ENCODE results near the gene GRB2.

DNA sequence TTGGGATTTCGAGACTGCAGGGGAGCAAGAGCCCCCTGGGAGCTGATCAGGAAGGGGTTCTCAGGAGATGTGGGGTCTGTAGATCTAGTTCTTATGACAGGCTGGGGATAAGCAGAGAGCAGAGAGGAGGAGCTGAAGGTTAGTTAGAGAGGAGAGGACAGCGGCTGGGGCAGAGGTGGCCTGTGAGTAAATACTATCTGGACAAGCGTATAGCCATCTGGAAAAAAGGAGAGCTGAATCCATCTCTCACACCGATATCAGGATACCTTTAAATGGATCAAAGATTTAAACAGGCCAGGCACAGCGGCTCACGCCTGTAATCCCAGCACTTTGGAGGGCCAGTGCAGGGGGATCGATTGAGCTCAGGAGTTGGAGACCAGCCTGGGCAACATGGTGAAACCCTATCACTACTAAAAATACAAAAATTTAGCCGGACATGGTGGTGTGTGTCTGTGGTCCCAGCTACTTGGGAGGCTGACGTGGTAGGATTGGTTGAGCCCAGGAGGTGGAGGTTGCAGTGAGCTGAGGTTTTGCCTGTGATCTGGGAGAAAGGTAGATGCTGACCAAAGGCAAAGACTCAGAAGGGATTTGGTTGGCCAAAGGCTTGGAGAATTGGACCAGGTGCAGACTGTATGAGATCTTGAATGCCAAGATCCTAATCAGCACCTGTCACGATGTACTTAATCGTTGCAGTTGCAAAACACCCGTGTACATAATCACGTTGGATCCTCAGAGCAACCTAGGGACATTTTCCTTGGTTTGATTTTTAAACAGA is 97.3 kb downstream of the GRB2 start:
- TF ChIP-seq POLR2A (IDR thresholded peaks at IDR 0.05), result no peak
- no peak for TF ChIP-seq CTCF (IDR thresholded peaks at IDR 0.05)

All from prostate gland (tissue), 2 donors.